ENCODE results near the gene ENTHD1.

ENTHD1 gene

DNA sequence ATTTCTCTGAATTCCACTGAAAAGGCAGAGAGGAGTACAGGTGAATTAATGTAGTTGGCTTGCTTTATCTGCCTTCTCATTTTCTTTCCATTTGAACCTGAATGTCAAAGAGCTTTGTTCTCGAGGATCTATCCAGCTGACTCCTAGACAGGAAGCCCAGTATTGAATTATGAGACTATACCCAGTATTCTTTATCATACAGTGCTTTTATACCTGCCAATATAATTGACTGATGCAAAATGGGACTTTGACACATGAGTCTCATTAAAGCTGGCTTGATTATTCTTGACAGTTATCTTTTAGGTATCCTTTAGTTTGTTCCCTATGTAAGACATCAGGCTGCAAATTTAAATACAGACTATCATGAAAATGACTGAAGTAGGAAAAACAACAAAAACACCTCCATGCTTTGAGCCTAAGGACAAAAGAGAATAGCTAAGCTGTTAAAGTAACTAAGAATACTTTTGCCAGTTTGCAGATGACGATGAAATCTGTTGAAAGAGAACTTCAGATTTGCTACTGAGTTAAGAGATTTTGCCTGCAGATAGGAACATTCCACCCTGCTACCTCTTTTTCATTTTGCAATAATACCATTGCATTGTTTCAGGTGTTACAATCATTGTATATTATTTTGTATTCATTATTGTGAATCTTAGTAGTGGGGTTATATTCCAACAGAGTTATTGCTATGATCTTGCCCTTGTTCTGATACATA lies 117.1 kb downstream of the ENTHD1 start:
- Histone ChIP-seq H3K9ac (ENCODE audit: low read depth, low read length) (no peak overlapping the region), H3K9me3 (ENCODE audit: control insufficient read depth, insufficient read depth, low read length) (no peaks in the 10 kb centered on the region), H3K4me3 (ENCODE audit: low read depth, low read length) (no peak overlapping the region), H3K36me3 (ENCODE audit: control insufficient read depth, insufficient read depth, low read length) (no peaks in the 10 kb centered on the region), H3K4me1 (ENCODE audit: control insufficient read depth, insufficient read depth, low read length) (no peaks in the 10 kb centered on the region), H3K27me3 (ENCODE audit: control insufficient read depth, insufficient read depth, low read length) (no peaks in the 10 kb centered on the region), H3K27ac (ENCODE audit: low read depth, low read length) (no peak overlapping the region)

DNA sequence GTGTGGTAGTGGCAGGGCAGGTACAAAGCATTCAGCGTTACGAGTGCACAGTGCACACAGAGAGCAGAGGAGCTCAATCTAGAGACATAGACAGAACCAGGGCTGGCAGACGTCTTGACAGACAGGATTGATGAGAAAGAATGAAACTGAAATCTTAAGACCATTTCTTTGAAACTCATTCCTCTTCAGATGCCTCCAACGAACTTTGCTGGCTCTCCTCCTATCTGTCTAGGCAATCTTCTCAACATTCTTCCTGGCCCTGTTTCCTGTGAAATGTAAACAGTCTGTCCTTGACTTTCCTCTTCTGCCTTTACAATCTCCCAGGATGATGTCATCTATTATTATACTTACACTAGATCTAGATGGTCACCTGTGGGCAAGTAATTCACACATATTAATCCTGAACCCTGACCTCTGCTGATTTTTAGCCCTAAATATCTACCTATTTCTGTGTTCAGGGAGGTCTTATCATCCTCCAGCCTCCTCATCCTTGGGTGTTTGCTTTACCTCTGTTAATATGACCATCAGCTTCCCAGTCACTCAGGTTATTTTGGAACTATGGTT lies 119.5 kb downstream of the ENTHD1 start:
- H3K27me3 ChIP-seq (ENCODE audit: control insufficient read depth, insufficient read depth, low read length): peaks cover 7% of the 10 kb centered on the region; the same call in 1 of the 2 replicates
- H3K27ac ChIP-seq (ENCODE audit: low read depth, low read length): no peak overlapping the region
- H3K9ac ChIP-seq (ENCODE audit: low read depth, low read length): no peak overlapping the region
- no peaks in the 10 kb centered on the region for H3K4me1 ChIP-seq (ENCODE audit: control insufficient read depth, insufficient read depth, low read length)
- no peak overlapping the region for H3K4me3 ChIP-seq (ENCODE audit: low read depth, low read length)
- H3K36me3 ChIP-seq (ENCODE audit: control insufficient read depth, insufficient read depth, low read length): no peaks in the 10 kb centered on the region
- no peaks in the 10 kb centered on the region for H3K9me3 ChIP-seq (ENCODE audit: control insufficient read depth, insufficient read depth, low read length)

DNA sequence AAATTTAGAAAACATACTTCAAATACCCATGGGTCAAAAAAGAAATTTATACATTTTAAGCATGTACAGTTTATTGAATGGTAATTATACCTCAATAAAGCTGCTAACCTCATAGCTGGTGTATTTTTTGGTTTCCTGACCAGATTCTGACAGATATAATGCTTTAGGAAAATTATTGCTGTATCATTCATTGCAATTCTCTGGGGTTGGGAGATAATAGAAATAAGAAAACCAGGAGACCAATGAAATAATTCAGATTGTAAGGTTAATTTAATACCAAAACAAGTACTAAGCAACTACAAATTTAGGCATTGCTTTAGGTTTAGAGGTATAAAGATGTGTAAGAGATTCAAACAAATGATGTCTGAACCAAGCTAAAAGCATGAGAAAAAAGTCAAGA lies 120.1 kb downstream of the ENTHD1 start:
- Histone ChIP-seq H3K4me1 (ENCODE audit: control insufficient read depth, insufficient read depth, low read length) (no peaks in the 10 kb centered on the region), H3K9ac (ENCODE audit: low read depth, low read length) (no peak overlapping the region), H3K27me3 (ENCODE audit: control insufficient read depth, insufficient read depth, low read length) (peaks cover 7% of the 10 kb centered on the region; the same call in 1 of the 2 replicates)

GRCh38 chr22:39771486-39771885 lies 122.1 kb downstream of the ENTHD1 start:
- no peak overlapping the region for H3K27ac ChIP-seq (ENCODE audit: low read depth, low read length)
- H3K27me3 ChIP-seq (ENCODE audit: control insufficient read depth, insufficient read depth, low read length): peaks cover 7% of the 10 kb centered on the region; the same call in 1 of the 2 replicates
- H3K4me1 ChIP-seq (ENCODE audit: control insufficient read depth, insufficient read depth, low read length): no peaks in the 10 kb centered on the region
- no peak overlapping the region for H3K9ac ChIP-seq (ENCODE audit: low read depth, low read length)
- no peak overlapping the region for H3K4me3 ChIP-seq (ENCODE audit: low read depth, low read length)
- no peaks in the 10 kb centered on the region for H3K9me3 ChIP-seq (ENCODE audit: control insufficient read depth, insufficient read depth, low read length)
- H3K36me3 ChIP-seq (ENCODE audit: control insufficient read depth, insufficient read depth, low read length): no peaks in the 10 kb centered on the region

More for the DNA sequence above, 120.1 kb downstream of the ENTHD1 start:
- Histone ChIP-seq H3K4me3 (ENCODE audit: low read depth, low read length) (no peak overlapping the region), H3K27ac (ENCODE audit: low read depth, low read length) (no peak overlapping the region), H3K36me3 (ENCODE audit: control insufficient read depth, insufficient read depth, low read length) (no peaks in the 10 kb centered on the region), H3K9me3 (ENCODE audit: control insufficient read depth, insufficient read depth, low read length) (no peaks in the 10 kb centered on the region)

DNA sequence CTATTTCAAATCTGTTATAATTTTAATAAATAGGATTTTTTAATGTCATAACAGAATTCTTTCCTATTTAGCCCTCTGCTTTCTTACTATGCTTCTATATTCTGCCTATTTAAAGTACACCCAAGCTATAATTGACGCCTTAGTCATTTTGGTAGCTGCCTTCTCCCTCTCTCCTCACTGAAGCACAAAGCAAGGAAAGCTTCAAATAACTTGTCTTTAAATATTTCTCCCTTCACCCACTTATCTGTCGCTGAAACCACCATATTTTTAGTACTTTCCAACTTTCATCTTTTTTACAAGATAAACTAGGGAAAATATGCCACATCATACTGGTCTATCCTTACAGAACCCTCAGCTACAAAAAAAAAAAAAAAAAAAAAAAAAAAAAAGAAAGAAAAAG lies 127.9 kb downstream of the ENTHD1 start:
- H3K36me3 ChIP-seq (ENCODE audit: control insufficient read depth, insufficient read depth, low read length): no peaks in the 10 kb centered on the region
- no peak overlapping the region for H3K27ac ChIP-seq (ENCODE audit: low read depth, low read length)
- H3K4me1 ChIP-seq (ENCODE audit: control insufficient read depth, insufficient read depth, low read length): no peaks in the 10 kb centered on the region
- no peak overlapping the region for H3K4me3 ChIP-seq (ENCODE audit: low read depth, low read length)
- H3K9me3 ChIP-seq (ENCODE audit: control insufficient read depth, insufficient read depth, low read length): no peaks in the 10 kb centered on the region
- H3K9ac ChIP-seq (ENCODE audit: low read depth, low read length): no peak overlapping the region
- H3K27me3 ChIP-seq (ENCODE audit: control insufficient read depth, insufficient read depth, low read length): peaks cover 7% of the 10 kb centered on the region; the same call in 1 of the 2 replicates

DNA sequence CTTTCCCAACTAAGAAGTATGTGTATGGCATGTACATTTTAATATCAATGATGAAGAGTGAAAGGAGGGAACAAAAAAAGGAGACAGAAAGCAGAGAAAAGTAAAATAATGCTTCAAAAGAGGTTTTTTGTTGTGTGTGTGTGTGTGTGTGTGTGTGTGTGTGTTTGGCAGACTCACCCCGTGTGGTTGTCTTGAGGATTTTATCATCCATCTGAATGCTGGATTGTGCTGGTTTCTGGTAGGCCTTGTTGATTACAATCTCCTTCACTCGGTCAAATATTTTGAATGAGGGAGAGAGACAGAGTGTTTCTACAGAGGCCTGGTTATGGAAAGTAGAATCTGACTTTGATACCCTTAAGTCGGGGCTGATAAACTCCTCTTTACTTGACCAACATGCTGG lies 128.5 kb downstream of the ENTHD1 start:
- Histone ChIP-seq H3K36me3 (ENCODE audit: control insufficient read depth, insufficient read depth, low read length) (no peaks in the 10 kb centered on the region), H3K9ac (ENCODE audit: low read depth, low read length) (no peak overlapping the region), H3K4me1 (ENCODE audit: control insufficient read depth, insufficient read depth, low read length) (no peaks in the 10 kb centered on the region), H3K9me3 (ENCODE audit: control insufficient read depth, insufficient read depth, low read length) (no peaks in the 10 kb centered on the region), H3K27ac (ENCODE audit: low read depth, low read length) (no peak overlapping the region), H3K4me3 (ENCODE audit: low read depth, low read length) (no peak overlapping the region), H3K27me3 (ENCODE audit: control insufficient read depth, insufficient read depth, low read length) (peaks cover 7% of the 10 kb centered on the region; the same call in 1 of the 2 replicates)

- H3K4me1 ChIP-seq (ENCODE audit: control insufficient read depth, insufficient read depth, low read length): no peaks in the 10 kb centered on the region
- no peaks in the 10 kb centered on the region for H3K36me3 ChIP-seq (ENCODE audit: control insufficient read depth, insufficient read depth, low read length)
- H3K4me3 ChIP-seq (ENCODE audit: low read depth, low read length): no peak overlapping the region
- no peaks in the 10 kb centered on the region for H3K9me3 ChIP-seq (ENCODE audit: control insufficient read depth, insufficient read depth, low read length)
- H3K9ac ChIP-seq (ENCODE audit: low read depth, low read length): no peak overlapping the region
- no peak overlapping the region for H3K27ac ChIP-seq (ENCODE audit: low read depth, low read length)
- no peaks in the 10 kb centered on the region for H3K27me3 ChIP-seq (ENCODE audit: control insufficient read depth, insufficient read depth, low read length)
Measured at GRCh38 chr22:39763276-39763675, 130.3 kb downstream of the ENTHD1 start.

- Histone ChIP-seq H3K9ac (ENCODE audit: low read depth, low read length) (no peak overlapping the region), H3K27me3 (ENCODE audit: control insufficient read depth, insufficient read depth, low read length) (peaks cover 3% of the 10 kb centered on the region; the same call in 1 of the 2 replicates), H3K4me1 (ENCODE audit: control insufficient read depth, insufficient read depth, low read length) (no peaks in the 10 kb centered on the region), H3K4me3 (ENCODE audit: low read depth, low read length) (no peak overlapping the region), H3K27ac (ENCODE audit: low read depth, low read length) (no peak overlapping the region), H3K36me3 (ENCODE audit: control insufficient read depth, insufficient read depth, low read length) (no peaks in the 10 kb centered on the region), H3K9me3 (ENCODE audit: control insufficient read depth, insufficient read depth, low read length) (no peaks in the 10 kb centered on the region)
Measured at GRCh38 chr22:39750759-39751158, 142.8 kb downstream of the ENTHD1 start.

DNA sequence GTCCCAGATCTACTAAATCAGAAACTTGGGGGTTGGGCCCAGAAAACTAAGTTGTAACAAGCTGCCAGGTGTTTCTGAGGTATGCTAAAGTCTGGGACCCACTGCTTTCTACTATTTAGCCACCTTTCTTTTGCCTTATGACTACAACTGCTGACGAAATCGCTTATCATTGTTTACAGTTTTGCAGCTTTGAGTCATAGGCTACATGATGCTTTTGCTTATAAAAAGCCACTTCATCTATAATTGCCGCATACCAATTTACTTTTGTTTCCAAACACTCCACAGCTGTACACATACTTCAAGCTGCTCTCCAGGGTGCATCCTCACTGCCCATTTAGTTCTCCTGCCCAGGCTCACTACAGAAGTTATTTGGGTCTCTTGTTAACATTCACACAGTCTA lies 144.7 kb downstream of the ENTHD1 start:
- Histone ChIP-seq H3K27me3 (ENCODE audit: control insufficient read depth, insufficient read depth, low read length) (0 out of 2 replicates have a peak, but pooled peaks cover 3% of the 10 kb centered on the region), H3K9ac (ENCODE audit: low read depth, low read length) (no peak overlapping the region), H3K27ac (ENCODE audit: low read depth, low read length) (no peak overlapping the region), H3K4me3 (ENCODE audit: low read depth, low read length) (no peak overlapping the region), H3K9me3 (ENCODE audit: control insufficient read depth, insufficient read depth, low read length) (no peaks in the 10 kb centered on the region), H3K4me1 (ENCODE audit: control insufficient read depth, insufficient read depth, low read length) (no peaks in the 10 kb centered on the region), H3K36me3 (ENCODE audit: control insufficient read depth, insufficient read depth, low read length) (no peaks in the 10 kb centered on the region)

- Histone ChIP-seq H3K9ac (ENCODE audit: low read depth, low read length) (no peak overlapping the region), H3K27me3 (ENCODE audit: control insufficient read depth, insufficient read depth, low read length) (0 out of 2 replicates have a peak, but pooled peaks cover 3% of the 10 kb centered on the region), H3K4me3 (ENCODE audit: low read depth, low read length) (no peak overlapping the region), H3K36me3 (ENCODE audit: control insufficient read depth, insufficient read depth, low read length) (no peaks in the 10 kb centered on the region), H3K27ac (ENCODE audit: low read depth, low read length) (no peak overlapping the region), H3K4me1 (ENCODE audit: control insufficient read depth, insufficient read depth, low read length) (no peaks in the 10 kb centered on the region), H3K9me3 (ENCODE audit: control insufficient read depth, insufficient read depth, low read length) (no peaks in the 10 kb centered on the region)
Measured at GRCh38 chr22:39746600-39747262, 146.8 kb downstream of the ENTHD1 start.

DNA sequence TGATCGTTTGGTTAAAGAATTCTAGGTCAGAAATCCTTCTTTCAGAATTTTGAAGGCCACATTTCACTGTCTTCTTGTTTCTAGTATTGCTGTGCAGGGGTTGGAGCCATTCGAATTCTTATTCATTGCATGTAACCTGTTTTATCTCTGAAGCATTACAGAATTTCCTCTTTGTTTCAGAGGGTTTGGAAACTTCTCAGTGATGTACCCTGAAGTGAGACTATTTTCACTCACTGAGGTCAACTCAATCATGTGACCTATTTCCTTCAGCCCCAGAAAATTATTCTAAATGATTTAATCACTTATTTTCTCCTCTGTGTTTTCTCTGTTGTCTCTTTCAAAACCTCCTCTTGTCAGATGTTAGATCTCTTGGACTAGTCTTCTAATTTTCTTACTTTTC lies 147.8 kb downstream of the ENTHD1 start:
- no peak overlapping the region for H3K4me3 ChIP-seq (ENCODE audit: low read depth, low read length)
- no peaks in the 10 kb centered on the region for H3K4me1 ChIP-seq (ENCODE audit: control insufficient read depth, insufficient read depth, low read length)
- H3K27me3 ChIP-seq (ENCODE audit: control insufficient read depth, insufficient read depth, low read length): 0 out of 2 replicates have a peak, but pooled peaks cover 3% of the 10 kb centered on the region
- no peak overlapping the region for H3K27ac ChIP-seq (ENCODE audit: low read depth, low read length)
- H3K9ac ChIP-seq (ENCODE audit: low read depth, low read length): no peak overlapping the region
- no peaks in the 10 kb centered on the region for H3K9me3 ChIP-seq (ENCODE audit: control insufficient read depth, insufficient read depth, low read length)
- no peaks in the 10 kb centered on the region for H3K36me3 ChIP-seq (ENCODE audit: control insufficient read depth, insufficient read depth, low read length)

Measured in HUES48 (cell line).